CD4-positive, alpha-beta T cell (primary cell): ENCODE results near the gene ST3GAL5. TPM values are rescaled to one million over a fixed set of nuclear protein-coding genes. Genes with fewer than 3 reads are reported as not detected.

Source experiments
- ATAC-seq: fragments of 200-7000 bp; cut with Tn5 transposase; one replicate; pipeline ENCODE4 v1.10.0; 2022; ENCODE audit warnings: mild to moderate bottlenecking; ENCODE audit not compliant: poor library complexity
- CTCF ChIA-PET: fragments of 350-600 bp; sonication (Branson Sonifier 250); formaldehyde crosslinking; loops from one replicate; lab custom pipeline; 2021; ENCODE audit warnings: antibody characterized with exemption, inconsistent platforms; lab: Charles Lee
- POLR2A ChIA-PET: fragments of 350-600 bp; sonication (Branson Sonifier 250); formaldehyde crosslinking; loops from one replicate; lab custom pipeline; 2021; ENCODE audit warnings: antibody characterized with exemption, inconsistent platforms; lab: Charles Lee
- DNase-seq, 14 experiments: peaks; one replicate each; pipeline ENCODE4 v3.0.0-alpha.2; 2013 to 2020; ENCODE audit warnings: mixed read lengths in 2 of 14
- H3K27ac ChIP-seq, 2 donors: one replicate each; pipeline versions ENCODE4 v1.5.1 to v1.7.0; 2013; ENCODE audit warnings: low read length in 2 of 2, low read depth in 1 of 2, mild to moderate bottlenecking in 1 of 2
- H3K27me3 ChIP-seq, 2 experiments: 1 replicate in 1 of 2; 2 replicates in 1 of 2; pipeline versions ENCODE4 v1.6.1 to v1.7.0; 2013; ENCODE audit warnings: low read length in 2 of 2, control low read depth in 1 of 2, mild to moderate bottlenecking in 1 of 2, moderate library complexity in 1 of 2; ENCODE audit not compliant: insufficient read depth in 2 of 2, control insufficient read depth in 1 of 2
- H3K36me3 ChIP-seq: one replicate; pipeline ENCODE4 v1.6.1; 2013; ENCODE audit warnings: low read length, control low read depth; ENCODE audit not compliant: insufficient read depth
- H3K4me1 ChIP-seq: one replicate; pipeline ENCODE4 v1.6.1; 2013; ENCODE audit warnings: low read length, control low read depth; ENCODE audit not compliant: insufficient read depth
- H3K4me3 ChIP-seq: one replicate; pipeline ENCODE4 v1.5.1; 2013; ENCODE audit warnings: mild to moderate bottlenecking, low read length, moderate library complexity
- H3K9me3 ChIP-seq, 2 experiments: 1 replicate in 1 of 2; 2 replicates in 1 of 2; pipeline versions ENCODE4 v1.6.1 to v1.7.0; 2013; ENCODE audit warnings: low read length in 2 of 2, mild to moderate bottlenecking in 2 of 2, control low read depth in 1 of 2, moderate library complexity in 1 of 2; ENCODE audit not compliant: control insufficient read depth in 1 of 2, insufficient read depth in 1 of 2
- H3K27ac Mint-ChIP-seq: one replicate; pipeline ENCODE4 v1.8.0; 2020; ENCODE audit warnings: mixed read lengths
- H3K27me3 Mint-ChIP-seq: one replicate; pipeline ENCODE4 v1.8.0; 2021; ENCODE audit warnings: mixed read lengths
- H3K36me3 Mint-ChIP-seq: one replicate; pipeline ENCODE4 v1.8.0; 2021; ENCODE audit warnings: low read depth, mixed read lengths
- H3K4me1 Mint-ChIP-seq: one replicate; pipeline ENCODE4 v1.8.0; 2021; ENCODE audit warnings: low read depth, mixed read lengths
- H3K4me3 Mint-ChIP-seq: one replicate; pipeline ENCODE4 v1.8.0; 2020; ENCODE audit warnings: mild to moderate bottlenecking, mixed read lengths
- H3K9me3 Mint-ChIP-seq: one replicate; pipeline ENCODE4 v1.8.0; 2020; ENCODE audit warnings: mixed read lengths
- CTCF ChIP-seq: fragments of 200-600 bp; IDR thresholded peaks from one replicate; pipeline ENCODE4 v1.8.0; 2022; ENCODE audit warnings: antibody characterized with exemption, mild to moderate bottlenecking
- intact Hi-C, 2 experiments: fragments of 100-400 bp; cut with DNase I in 1 of 2; cut with micrococcal nuclease in 1 of 2; formaldehyde crosslinking; loops; one replicate each; pipeline versions ENCODE4 v1.15.1 to v1.9.0; 2023 to 2025; cut with DNase I, micrococcal nuclease
- total RNA-seq, 174 experiments: library from RNA in 2 of 174; stranded (reverse) in 2 of 174; gene quantifications; one replicate each; pipeline ENCODE4 v1.2.3 and lab custom pipeline; 2021 to 2026

ST3GAL5 gene
- total RNA-seq, 2 experiments from 2014 or later, result 76.7 to 77.8 TPM

- no peaks in the 10 kb centered on the region for H3K36me3 Mint-ChIP-seq
- no peaks in the 10 kb centered on the region for H3K4me1 Mint-ChIP-seq
- no peak overlapping the region for H3K27ac Mint-ChIP-seq
- peaks cover 30% of the 10 kb centered on the region for H3K27me3 Mint-ChIP-seq
- H3K4me3 Mint-ChIP-seq, result no peak overlapping the region
- no peak overlapping the region for H3K4me3 ChIP-seq
- ChIA-PET POLR2A (no interaction called here), CTCF (no interaction called here)
- no peak for ATAC-seq
- H3K4me1 ChIP-seq, result no peaks in the 10 kb centered on the region
- intact Hi-C loops, result no loop called here
- no peaks in the 10 kb centered on the region for H3K9me3 ChIP-seq
- H3K27ac ChIP-seq, result no peak overlapping the region
- H3K9me3 Mint-ChIP-seq, result no peaks in the 10 kb centered on the region
- DNase-seq, result no peak
- TF ChIP-seq CTCF, result no peak
- H3K27me3 ChIP-seq, result peaks cover 0 to 8% of the 10 kb centered on the region in 2 experiments
- no peaks in the 10 kb centered on the region for H3K36me3 ChIP-seq
Measured at GRCh38 chr2:85795331-85796045, 93.3 kb downstream of the ST3GAL5 start.

- H3K27ac Mint-ChIP-seq, result no peak overlapping the region
- POLR2A ChIA-PET, result no interaction called here
- Histone ChIP-seq H3K36me3 (no peaks in the 10 kb centered on the region), H3K27me3 (peaks cover 0 to 7% of the 10 kb centered on the region in 2 experiments), H3K4me1 (no peaks in the 10 kb centered on the region), H3K4me3 (no peak overlapping the region), H3K27ac (no peak overlapping the region), H3K9me3 (no peaks in the 10 kb centered on the region)
- H3K9me3 Mint-ChIP-seq, result no peaks in the 10 kb centered on the region
- CTCF ChIA-PET, result no interaction called here
- DNase-seq (no peak), ATAC-seq (no peak)
- no peaks in the 10 kb centered on the region for H3K36me3 Mint-ChIP-seq
- no peak for TF ChIP-seq CTCF
- intact Hi-C loops, result no loop called here
- H3K4me1 Mint-ChIP-seq, result no peaks in the 10 kb centered on the region
- H3K4me3 Mint-ChIP-seq, result no peak overlapping the region
- H3K27me3 Mint-ChIP-seq, result peaks cover 25% of the 10 kb centered on the region
Measured at GRCh38 chr2:85794491-85795121, 94.2 kb downstream of the ST3GAL5 start.

GRCh38 chr2:85794038-85794441 lies 94.8 kb downstream of the ST3GAL5 start:
- Mint-ChIP-seq H3K27ac (no peak overlapping the region), H3K4me1 (no peaks in the 10 kb centered on the region), H3K9me3 (no peaks in the 10 kb centered on the region), H3K36me3 (no peaks in the 10 kb centered on the region), H3K27me3 (peaks cover 25% of the 10 kb centered on the region), H3K4me3 (no peak overlapping the region)
- Histone ChIP-seq H3K9me3 (no peaks in the 10 kb centered on the region), H3K4me3 (no peak overlapping the region), H3K27ac (no peak overlapping the region), H3K27me3 (peaks cover 0 to 2% of the 10 kb centered on the region in 2 experiments), H3K4me1 (no peaks in the 10 kb centered on the region), H3K36me3 (no peaks in the 10 kb centered on the region)
- ChIA-PET CTCF (no interaction called here), POLR2A (no interaction called here)
- intact Hi-C loops, result no loop called here
- ATAC-seq (no peak), DNase-seq (no peak)
- no peak for TF ChIP-seq CTCF
